CD4-positive, alpha-beta T cell treated with Interleukin-2 at 100 ng/mL for 4 hours (primary cell): ENCODE data around the gene RNF213.

Source experiments
- DNase-seq: peaks from one replicate; pipeline ENCODE4 v3.0.0-alpha.2; 2020; ENCODE audit warnings: low spot score

RNF213 gene

DNA sequence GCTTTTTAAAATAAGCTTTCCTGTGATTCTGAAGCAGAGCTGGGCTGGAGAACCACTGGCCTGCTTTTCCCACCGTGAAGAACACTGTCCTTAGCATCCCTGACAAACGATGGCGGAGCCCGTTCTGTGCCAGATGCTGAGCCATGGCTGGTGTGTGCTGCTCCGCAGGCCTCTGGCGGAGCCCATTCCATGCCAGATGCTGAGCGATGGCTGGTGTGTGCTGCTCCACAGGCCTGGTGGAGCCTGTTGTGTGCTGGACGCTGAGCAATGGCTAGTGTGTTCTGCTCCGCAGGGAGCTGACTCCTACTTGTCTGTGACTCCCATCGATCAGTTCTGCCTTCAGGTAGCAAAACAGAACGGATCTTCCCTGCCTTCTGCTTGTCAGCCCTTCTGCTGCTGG, 158.6 kb downstream of the RNF213 start:
- no peak for DNase-seq

- DNase-seq: no peak
Measured at GRCh38 chr17:80421381-80422090, 160.9 kb downstream of the RNF213 start.

- no peak for DNase-seq
Measured at GRCh38 chr17:80422276-80422675, 161.6 kb downstream of the RNF213 start.

- no peak for DNase-seq
Measured at GRCh38 chr17:80422981-80423380, 162.3 kb downstream of the RNF213 start.

- no peak for DNase-seq
Measured at GRCh38 chr17:80423536-80424225, 163.0 kb downstream of the RNF213 start.

DNA sequence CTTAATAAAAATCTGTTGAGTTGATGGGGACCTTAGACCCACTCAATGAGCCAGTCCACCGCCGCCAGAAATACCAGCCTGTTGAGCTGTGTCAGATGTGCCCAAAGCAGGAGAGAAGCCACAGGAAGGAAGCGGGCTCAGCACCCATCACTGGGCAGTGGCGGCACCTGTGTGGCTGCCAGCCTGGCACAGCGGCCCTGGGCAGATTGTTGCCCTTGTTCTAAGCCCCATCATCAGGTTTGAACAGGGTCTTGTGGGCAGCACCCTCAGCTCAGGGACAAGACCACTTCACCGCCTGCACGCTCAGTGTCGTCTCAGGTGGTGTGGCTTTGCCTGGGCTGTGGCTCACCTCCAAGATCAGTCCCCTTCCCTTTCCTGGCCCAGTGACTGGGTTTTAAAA, 163.6 kb downstream of the RNF213 start:
- DNase-seq: no peak

DNA sequence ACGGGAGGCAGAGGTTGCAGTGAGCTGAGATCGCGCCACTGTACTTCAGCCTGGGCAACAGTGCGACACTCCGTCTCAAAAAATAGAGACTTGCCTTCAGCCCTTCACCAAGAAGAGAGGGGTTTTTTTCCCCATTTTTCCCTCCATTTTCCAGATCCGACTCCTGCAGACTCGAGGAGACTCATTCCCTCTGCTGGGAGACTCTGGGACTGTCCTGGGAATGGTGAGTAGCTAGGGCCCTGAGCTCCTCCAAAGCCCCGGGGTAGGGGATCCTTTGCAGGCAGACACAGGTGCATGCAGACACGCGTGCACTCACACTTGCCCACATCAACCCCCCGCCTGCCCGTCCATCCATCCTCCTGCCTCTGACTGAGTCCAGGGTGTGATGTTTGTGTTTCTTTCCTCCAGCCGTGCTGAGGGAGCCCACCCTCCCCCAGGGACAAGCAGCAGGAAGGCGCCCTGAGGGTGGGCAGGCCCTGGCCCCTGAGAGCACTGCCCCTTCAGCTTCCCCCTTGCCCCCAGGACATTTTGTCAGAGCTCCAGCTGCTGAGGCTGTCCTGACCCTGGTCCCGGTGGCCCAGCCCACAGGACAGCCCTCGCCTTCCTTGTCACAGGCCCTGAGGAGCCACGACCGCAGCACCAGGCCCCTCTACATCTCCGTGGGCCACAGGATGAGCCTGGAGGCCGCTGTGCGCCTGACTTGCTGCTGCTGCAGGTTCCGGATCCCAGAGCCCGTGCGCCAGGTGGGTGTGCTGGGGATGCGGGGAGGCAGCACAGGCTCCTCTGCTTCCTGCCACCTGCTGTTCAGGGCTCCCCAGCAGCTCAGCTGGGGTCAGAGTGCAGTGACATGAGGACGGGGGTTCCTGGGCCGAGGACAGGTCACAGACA, 164.5 kb downstream of the RNF213 start:
- no peak for DNase-seq

- DNase-seq: no peak
Measured at GRCh38 chr17:80425835-80426426, 165.3 kb downstream of the RNF213 start.

- DNase-seq: peak; percentile 88
Measured at GRCh38 chr17:80426671-80427326, 166.1 kb downstream of the RNF213 start.

- DNase-seq: no peak
Measured at GRCh38 chr17:80427366-80428282, 167.0 kb downstream of the RNF213 start.

DNA sequence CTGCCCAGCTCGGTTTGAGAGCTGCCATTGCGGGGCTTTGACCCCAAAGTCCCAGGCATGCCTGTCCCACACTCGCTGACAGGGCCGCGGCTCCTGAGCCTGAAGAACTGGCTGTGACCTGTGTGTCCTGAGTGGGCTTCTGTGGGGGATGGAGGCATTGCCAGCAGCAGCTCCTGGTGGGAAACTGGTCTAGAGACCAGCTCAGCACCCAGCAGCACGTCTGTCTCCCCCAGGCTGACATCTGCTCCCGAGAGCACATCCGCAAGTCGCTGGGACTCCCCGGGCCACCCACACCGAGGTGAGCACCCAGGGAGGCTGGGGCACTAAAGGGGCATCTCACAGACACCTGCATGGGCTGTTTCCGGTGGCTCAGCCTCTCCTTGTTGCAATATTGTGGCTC, 167.7 kb downstream of the RNF213 start:
- no peak for DNase-seq

GRCh38 chr17:80428796-80429195, 168.1 kb downstream of the RNF213 start:
- DNase-seq: no peak

GRCh38 chr17:80429356-80430275, 169.0 kb downstream of the RNF213 start:
- no peak for DNase-seq

- DNase-seq: no peak
Measured at GRCh38 chr17:80430446-80431245, 170.0 kb downstream of the RNF213 start.

- DNase-seq: no peak
Measured at GRCh38 chr17:80431246-80432195, 170.9 kb downstream of the RNF213 start.

GRCh38 chr17:80432350-80432955, 171.8 kb downstream of the RNF213 start:
- DNase-seq: no peak

DNA sequence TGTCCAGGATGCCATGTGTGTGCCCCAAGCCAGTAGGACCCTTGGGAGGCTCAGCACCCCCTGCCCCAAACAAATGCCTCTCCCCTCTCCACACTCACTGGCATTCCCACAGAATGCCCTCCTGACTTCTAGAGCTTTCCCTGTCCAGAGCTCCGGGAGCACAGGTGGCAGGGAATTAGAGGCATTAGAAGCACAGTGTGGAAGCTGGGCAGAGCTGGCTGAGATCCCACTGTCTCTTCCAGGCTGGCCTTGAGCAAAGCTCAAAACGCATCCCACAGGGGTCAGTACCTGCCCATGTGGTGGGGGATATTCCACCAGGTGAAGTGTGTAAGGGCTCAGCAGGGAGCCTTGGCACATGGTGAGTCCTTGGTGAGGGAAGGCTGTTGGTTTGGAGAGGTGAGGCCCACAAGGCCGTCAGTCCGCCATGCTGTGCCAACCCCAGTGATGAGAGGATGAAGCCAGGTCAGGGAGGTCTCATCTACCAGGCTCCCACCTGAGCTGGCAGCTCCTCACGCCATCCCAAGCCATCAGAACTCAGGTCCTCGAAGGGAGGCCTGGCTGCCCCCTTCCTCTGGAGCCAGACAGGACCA, 172.4 kb downstream of the RNF213 start:
- no peak for DNase-seq
